GM23338 (cell line): Measurements from ENCODE around the gene FBRSL1. TPM values are rescaled to one million over a fixed set of nuclear protein-coding genes. Genes with fewer than 3 reads are reported as not detected.

Experiments used
- ATAC-seq: fragments of 200-7000 bp; cut with Tn5 transposase; 3 replicates; pipeline ENCODE4 v1.9.1; 2020
- DNase-seq: peaks from one replicate; pipeline ENCODE4 v3.0.0-alpha.2; 2015; ENCODE audit warnings: low spot score
- H2AFZ ChIP-seq: fragments of 200-600 bp; sonication (generic); 2 replicates; pipeline ENCODE4 v1.8.0; 2016; ENCODE audit warnings: antibody characterized with exemption, mild to moderate bottlenecking, moderate library complexity
- H3F3A ChIP-seq: fragments of 200-600 bp; sonication (generic); replicated peaks from 2 replicates; pipeline ENCODE4 v1.8.0; 2017; ENCODE audit warnings: antibody characterized with exemption, mixed run types, low read depth
- H3K27ac ChIP-seq: fragments of 200-600 bp; sonication (generic); 2 replicates; pipeline ENCODE4 v1.6.1; 2016; ENCODE audit warnings: low read depth
- H3K27me3 ChIP-seq: fragments of 200-600 bp; sonication (generic); 2 replicates; pipeline ENCODE4 v1.8.0; 2016; ENCODE audit warnings: mild to moderate bottlenecking, mixed run types, moderate library complexity; ENCODE audit not compliant: insufficient read depth
- H3K36me3 ChIP-seq: fragments of 200-600 bp; sonication (generic); 2 replicates; pipeline ENCODE4 v1.8.0; 2016; ENCODE audit warnings: mild to moderate bottlenecking; ENCODE audit not compliant: insufficient read depth
- H3K4me1 ChIP-seq: fragments of 200-600 bp; sonication (generic); 2 replicates; pipeline ENCODE4 v1.8.0; 2016; ENCODE audit warnings: mild to moderate bottlenecking, moderate library complexity; ENCODE audit not compliant: insufficient read depth
- H3K4me2 ChIP-seq: fragments of 200-600 bp; sonication (generic); 2 replicates; pipeline ENCODE4 v1.7.1; 2017; ENCODE audit warnings: mixed run types
- H3K4me3 ChIP-seq: fragments of 200-600 bp; sonication (generic); 2 replicates; pipeline ENCODE4 v1.6.1; 2016; ENCODE audit warnings: mixed run types
- H3K79me2 ChIP-seq: fragments of 200-600 bp; sonication (generic); replicated peaks from 2 replicates; pipeline ENCODE4 v1.8.0; 2017; ENCODE audit warnings: mild to moderate bottlenecking; ENCODE audit not compliant: insufficient read depth
- H3K9me2 ChIP-seq: fragments of 200-600 bp; sonication (generic); 2 replicates; pipeline ENCODE4 v1.8.0; 2017; ENCODE audit not compliant: insufficient read depth
- H4K20me1 ChIP-seq: fragments of 200-600 bp; sonication (generic); replicated peaks from 2 replicates; pipeline ENCODE4 v1.8.0; 2017; ENCODE audit warnings: mild to moderate bottlenecking; ENCODE audit not compliant: insufficient read depth
- H3K27ac Mint-ChIP-seq: 2 replicates; pipeline ENCODE4 v1.8.0; 2020; ENCODE audit warnings: inconsistent platforms, mild to moderate bottlenecking, moderate library complexity, mixed read lengths
- H3K27me3 Mint-ChIP-seq: 3 replicates; pipeline ENCODE4 v1.8.0; 2022; ENCODE audit warnings: low read depth, mild to moderate bottlenecking, moderate library complexity, mixed read lengths, inconsistent platforms; ENCODE audit not compliant: insufficient read depth, poor library complexity
- H3K36me3 Mint-ChIP-seq: 3 replicates; pipeline ENCODE4 v1.8.0; 2021; ENCODE audit warnings: low read depth, mild to moderate bottlenecking, inconsistent platforms, moderate library complexity, mixed read lengths
- H3K4me1 Mint-ChIP-seq: 3 replicates; pipeline ENCODE4 v1.8.0; 2020; ENCODE audit warnings: mild to moderate bottlenecking, inconsistent platforms, mixed read lengths
- H3K4me3 Mint-ChIP-seq: 3 replicates; pipeline ENCODE4 v1.8.0; 2021; ENCODE audit warnings: moderate library complexity, mild to moderate bottlenecking, inconsistent platforms, mixed read lengths
- H3K9me3 Mint-ChIP-seq: 3 replicates; pipeline ENCODE4 v1.8.0; 2020; ENCODE audit warnings: moderate library complexity, mild to moderate bottlenecking, inconsistent platforms, mixed read lengths
- CREB1 ChIP-seq: fragments of 250-450 bp; sonication (Bioruptor Pico); IDR thresholded peaks from 2 replicates; pipeline ENCODE4 v1.5.0; 2020; ENCODE audit warnings: low read depth, mild to moderate bottlenecking, moderate library complexity
- CTCF ChIP-seq, 2 experiments: fragments of 200-600 bp in 1 of 2; sonication (generic) in 1 of 2; conservative IDR thresholded peaks; 2 replicates each; pipeline versions ENCODE4 v1.5.1 to v1.6.1; 2016 to 2017; ENCODE audit warnings: antibody characterized with exemption in 2 of 2, low read depth in 2 of 2, mild to moderate bottlenecking in 2 of 2, moderate library complexity in 1 of 2
- ETS1 ChIP-seq: IDR thresholded peaks from 2 replicates; pipeline ENCODE4 v1.6.1; 2016; ENCODE audit warnings: antibody characterized with exemption
- EZH2 ChIP-seq: fragments of 200-600 bp; sonication (generic); IDR thresholded peaks from one replicate; pipeline ENCODE4 v1.8.0; 2017; ENCODE audit warnings: antibody characterized with exemption, mild to moderate bottlenecking, low read depth; ENCODE audit not compliant: unreplicated experiment
- EZH2phosphoT487 ChIP-seq: fragments of 200-600 bp; sonication (generic); IDR thresholded peaks from one replicate; pipeline ENCODE4 v1.8.1; 2018; ENCODE audit warnings: antibody characterized with exemption; ENCODE audit not compliant: unreplicated experiment
- JUNB ChIP-seq: IDR thresholded peaks from one replicate; pipeline ENCODE4 v1.6.1; 2016; ENCODE audit warnings: antibody characterized with exemption; ENCODE audit not compliant: unreplicated experiment
- NANOG ChIP-seq: IDR thresholded peaks from 2 replicates; pipeline ENCODE4 v1.6.1; 2016; ENCODE audit warnings: antibody characterized with exemption, borderline replicate concordance
- POLR2AphosphoS5 ChIP-seq: IDR thresholded peaks from 2 replicates; pipeline ENCODE4 v1.6.1; 2016; ENCODE audit warnings: antibody characterized with exemption, low read depth
- REST ChIP-seq: IDR thresholded peaks from one replicate; pipeline ENCODE4 v1.6.1; 2018; ENCODE audit warnings: antibody characterized with exemption; ENCODE audit not compliant: unreplicated experiment
- STAT1 ChIP-seq: IDR thresholded peaks from one replicate; pipeline ENCODE4 v1.6.1; 2016; ENCODE audit warnings: antibody characterized with exemption; ENCODE audit not compliant: unreplicated experiment
- ZNF114 ChIP-seq: fragments of 250-450 bp; sonication (Bioruptor Pico); IDR thresholded peaks from 2 replicates; pipeline ENCODE4 v1.5.0; 2020; ENCODE audit warnings: mild to moderate bottlenecking, moderate library complexity
- ZNF331 ChIP-seq: fragments of 250-450 bp; sonication (Bioruptor Pico); IDR thresholded peaks from 2 replicates; pipeline ENCODE4 v1.5.0; 2020; ENCODE audit warnings: low read depth, mild to moderate bottlenecking, moderate library complexity
- ZNF462 ChIP-seq: fragments of 250-450 bp; sonication (Bioruptor Pico); IDR thresholded peaks from 2 replicates; pipeline ENCODE4 v1.5.0; 2020; ENCODE audit warnings: mild to moderate bottlenecking, moderate library complexity
- polyA plus RNA-seq: library from polyadenylated mRNA; unstranded; fragments of >200 nt; fragmentation: Nextera tagmentation; extraction: Ambion mirVana; gene quantifications from 2 replicates; pipeline ENCODE4 v1.2.1, GENCODE V29; 2016
- total RNA-seq: library from RNA; depleted of rRNA; stranded (reverse); fragments of >200 nt; shearing (Covaris generic); gene quantifications from 2 replicates; pipeline ENCODE4 v1.2.3, GENCODE V29; 2014

Gene FBRSL1
- total and polyA plus RNA-seq, 2 experiments from 2014 or later: 37.8 to 89.8 TPM

- Histone ChIP-seq H3K36me3 (no peaks in the 10 kb centered on the region), H3K79me2 (no peaks in the 10 kb centered on the region), H4K20me1 (no peaks in the 10 kb centered on the region), H3K4me2 (no peak overlapping the region), H2AFZ (no peak overlapping the region), H3K9me2 (no peaks in the 10 kb centered on the region), H3K4me1 (no peaks in the 10 kb centered on the region), H3K27ac (no peak overlapping the region), H3K27me3 (peaks cover 51% of the 10 kb centered on the region), H3K4me3 (no peak overlapping the region), H3F3A (peaks cover 14% of the 10 kb centered on the region)
- Mint-ChIP-seq H3K36me3 (peaks cover 51% of the 10 kb centered on the region), H3K27ac (no peak overlapping the region), H3K27me3 (peaks cover 67% of the 10 kb centered on the region), H3K4me3 (no peak overlapping the region), H3K9me3 (peaks cover 63% of the 10 kb centered on the region), H3K4me1 (no peaks in the 10 kb centered on the region; the same call in 2 of the 3 replicates)
- no peak for DNase-seq
- no peak for ATAC-seq
- TF ChIP-seq ZNF331 (CRISPR knock-in tag) (no peak), CTCF (conservative IDR thresholded peaks at IDR 0.05; ENCODE audit: low read depth in 2 of 2) (no peak), STAT1 (no peak), NANOG (no peak), POLR2AphosphoS5 (no peak), REST (no peak), EZH2 (no peak), ETS1 (no peak), CREB1 (CRISPR knock-in tag) (no peak), JUNB (no peak), EZH2phosphoT487 (no peak), ZNF114 (CRISPR knock-in tag) (no peak), ZNF462 (CRISPR knock-in tag) (no peak)
Measured at GRCh38 chr12:132536102-132536876, 46.3 kb downstream of the FBRSL1 start.
